ENCODE results near the gene CST4.

CST4 gene

DNA sequence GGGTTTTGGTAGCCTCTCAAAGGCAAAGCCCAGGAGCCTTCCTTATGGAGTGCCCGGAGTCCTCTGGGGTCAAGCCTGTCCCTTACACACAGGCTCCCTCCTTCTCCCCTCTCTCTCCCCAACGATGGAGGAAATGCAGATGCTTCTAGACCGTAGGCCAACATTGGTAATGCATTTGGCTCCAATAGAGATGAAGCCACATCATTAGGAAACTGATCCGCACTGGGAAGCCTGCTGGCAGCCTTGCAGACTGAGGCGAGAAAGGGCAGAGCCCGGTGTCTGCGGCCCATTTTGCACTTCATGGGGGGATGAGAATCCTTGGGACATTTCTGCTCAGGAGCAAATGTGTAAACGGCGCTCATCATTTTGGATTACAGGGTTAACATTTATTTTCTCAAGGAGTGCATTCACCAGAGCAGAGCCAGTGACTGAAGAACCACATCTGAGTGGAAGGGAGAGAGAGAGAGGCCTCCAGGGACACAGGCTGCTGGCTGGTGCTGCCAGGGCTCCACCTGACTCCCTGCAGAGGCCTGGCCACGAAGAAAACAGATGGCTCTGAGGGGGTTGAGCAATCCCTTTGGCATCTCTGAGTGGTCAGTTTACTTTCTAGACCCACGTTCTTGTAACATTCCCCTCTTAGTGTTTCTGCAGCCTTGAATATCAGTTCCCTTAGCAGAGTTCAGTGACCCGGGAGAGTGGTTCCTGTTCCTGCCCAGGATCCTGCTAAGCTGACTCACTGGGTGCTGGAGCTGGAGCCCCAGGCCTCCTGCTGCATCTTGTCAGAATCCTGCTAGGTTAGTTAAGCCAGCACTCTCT lies 46.7 kb downstream of the CST4 start:
- H3K4me1 ChIP-seq = no peaks in the 10 kb centered on the region
- no peaks in the 10 kb centered on the region for H3K9me3 ChIP-seq (ENCODE audit: control insufficient read depth, low read length)
- TF ChIP-seq, protein P1, sequence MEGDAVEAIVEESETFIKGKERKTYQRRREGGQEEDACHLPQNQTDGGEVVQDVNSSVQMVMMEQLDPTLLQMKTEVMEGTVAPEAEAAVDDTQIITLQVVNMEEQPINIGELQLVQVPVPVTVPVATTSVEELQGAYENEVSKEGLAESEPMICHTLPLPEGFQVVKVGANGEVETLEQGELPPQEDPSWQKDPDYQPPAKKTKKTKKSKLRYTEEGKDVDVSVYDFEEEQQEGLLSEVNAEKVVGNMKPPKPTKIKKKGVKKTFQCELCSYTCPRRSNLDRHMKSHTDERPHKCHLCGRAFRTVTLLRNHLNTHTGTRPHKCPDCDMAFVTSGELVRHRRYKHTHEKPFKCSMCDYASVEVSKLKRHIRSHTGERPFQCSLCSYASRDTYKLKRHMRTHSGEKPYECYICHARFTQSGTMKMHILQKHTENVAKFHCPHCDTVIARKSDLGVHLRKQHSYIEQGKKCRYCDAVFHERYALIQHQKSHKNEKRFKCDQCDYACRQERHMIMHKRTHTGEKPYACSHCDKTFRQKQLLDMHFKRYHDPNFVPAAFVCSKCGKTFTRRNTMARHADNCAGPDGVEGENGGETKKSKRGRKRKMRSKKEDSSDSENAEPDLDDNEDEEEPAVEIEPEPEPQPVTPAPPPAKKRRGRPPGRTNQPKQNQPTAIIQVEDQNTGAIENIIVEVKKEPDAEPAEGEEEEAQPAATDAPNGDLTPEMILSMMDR (IDR thresholded peaks at IDR 0.05) = no peak
- no peak overlapping the region for H3K4me3 ChIP-seq (ENCODE audit: low read depth, low read length)
- H3K9ac ChIP-seq = no peak overlapping the region
- no peak overlapping the region for H2AFZ ChIP-seq
- H3K27ac ChIP-seq = no peak overlapping the region
- no peaks in the 10 kb centered on the region for H3K27me3 ChIP-seq (ENCODE audit: control insufficient read depth, insufficient read depth, low read length)
- H3K4me2 ChIP-seq (ENCODE audit: low read length) = no peak overlapping the region
- no peaks in the 10 kb centered on the region for H3K36me3 ChIP-seq (ENCODE audit: control insufficient read depth, insufficient read depth, low read length)
- H3K79me2 ChIP-seq = no peaks in the 10 kb centered on the region

GRCh38 chr20:23640671-23641667 lies 47.9 kb downstream of the CST4 start:
- H3K4me3 ChIP-seq (ENCODE audit: low read depth, low read length) = no peak overlapping the region
- no peak overlapping the region for H3K27ac ChIP-seq
- peaks cover 7% of the 10 kb centered on the region for H3K4me1 ChIP-seq
- no peak overlapping the region for H2AFZ ChIP-seq
- TF ChIP-seq, protein P1 (IDR thresholded peaks at IDR 0.05) = no peak
- no peaks in the 10 kb centered on the region for H3K9me3 ChIP-seq (ENCODE audit: control insufficient read depth, low read length)
- H3K4me2 ChIP-seq (ENCODE audit: low read length) = no peak overlapping the region
- H3K36me3 ChIP-seq (ENCODE audit: control insufficient read depth, insufficient read depth, low read length) = no peaks in the 10 kb centered on the region
- H3K27me3 ChIP-seq (ENCODE audit: control insufficient read depth, insufficient read depth, low read length) = no peaks in the 10 kb centered on the region
- no peaks in the 10 kb centered on the region for H3K79me2 ChIP-seq
- no peak overlapping the region for H3K9ac ChIP-seq

DNA sequence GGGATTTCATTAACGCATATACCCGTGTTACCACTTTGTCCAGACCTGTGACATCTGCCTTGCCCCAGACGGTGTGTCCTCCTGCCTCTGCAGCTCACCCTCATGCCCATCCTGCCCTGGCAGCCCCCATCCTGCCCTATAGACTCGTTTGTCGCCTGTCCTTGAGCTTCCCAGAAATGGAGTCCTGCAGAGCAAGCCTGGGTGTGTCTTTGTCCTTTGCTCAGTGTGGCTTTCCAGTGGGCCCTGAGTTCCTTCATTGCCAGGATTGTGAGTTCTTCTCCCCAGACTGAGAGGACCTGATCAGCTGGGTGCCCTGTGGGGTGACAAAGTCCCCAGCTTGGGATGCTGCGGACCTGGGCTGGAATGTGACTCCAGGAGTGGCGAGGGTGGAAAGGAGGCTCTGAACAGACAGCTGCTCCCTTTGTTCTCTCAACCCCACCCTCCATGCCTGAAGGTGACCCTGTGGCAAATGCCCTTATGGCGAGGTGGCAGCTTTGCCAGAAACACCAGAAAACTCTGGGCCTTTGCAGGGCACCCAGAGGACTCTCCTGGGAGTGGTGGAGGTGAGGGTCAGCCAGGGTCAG lies 48.7 kb downstream of the CST4 start:
- no peaks in the 10 kb centered on the region for H3K79me2 ChIP-seq
- H3K9ac ChIP-seq = no peak overlapping the region
- H3K9me3 ChIP-seq (ENCODE audit: control insufficient read depth, low read length) = no peaks in the 10 kb centered on the region
- no peak overlapping the region for H3K4me2 ChIP-seq (ENCODE audit: low read length)
- no peak overlapping the region for H3K27ac ChIP-seq
- H3K36me3 ChIP-seq (ENCODE audit: control insufficient read depth, insufficient read depth, low read length) = no peaks in the 10 kb centered on the region
- TF ChIP-seq, protein P1 (IDR thresholded peaks at IDR 0.05) = no peak
- no peak overlapping the region for H2AFZ ChIP-seq
- peaks cover 7% of the 10 kb centered on the region for H3K4me1 ChIP-seq
- H3K27me3 ChIP-seq (ENCODE audit: control insufficient read depth, insufficient read depth, low read length) = no peaks in the 10 kb centered on the region
- H3K4me3 ChIP-seq (ENCODE audit: low read depth, low read length) = no peak overlapping the region

GRCh38 chr20:23639490-23639958 lies 49.3 kb downstream of the CST4 start:
- no peak overlapping the region for H3K9ac ChIP-seq
- H2AFZ ChIP-seq = no peak overlapping the region
- H3K27ac ChIP-seq = no peak overlapping the region
- TF ChIP-seq, protein P1 (IDR thresholded peaks at IDR 0.05) = no peak
- no peak overlapping the region for H3K4me2 ChIP-seq (ENCODE audit: low read length)
- H3K27me3 ChIP-seq (ENCODE audit: control insufficient read depth, insufficient read depth, low read length) = no peaks in the 10 kb centered on the region
- no peaks in the 10 kb centered on the region for H3K79me2 ChIP-seq
- H3K4me1 ChIP-seq = peaks cover 7% of the 10 kb centered on the region
- no peak overlapping the region for H3K4me3 ChIP-seq (ENCODE audit: low read depth, low read length)
- H3K36me3 ChIP-seq (ENCODE audit: control insufficient read depth, insufficient read depth, low read length) = no peaks in the 10 kb centered on the region
- no peaks in the 10 kb centered on the region for H3K9me3 ChIP-seq (ENCODE audit: control insufficient read depth, low read length)
